NCI-H2227 treated with DMSO at 0.1 percent for 48 hours (cell line): ENCODE data around the gene VEZF1.
"Not testable (repeated sequence)": the region's sequence is repeated elsewhere in the genome, so short reads cannot be mapped to it uniquely, and the experiment has no call there.

Experiments
- DNase-seq: peaks from one replicate; lab custom pipeline; 2025; lab: John Stamatoyannopoulos, UW

Gene VEZF1

DNA sequence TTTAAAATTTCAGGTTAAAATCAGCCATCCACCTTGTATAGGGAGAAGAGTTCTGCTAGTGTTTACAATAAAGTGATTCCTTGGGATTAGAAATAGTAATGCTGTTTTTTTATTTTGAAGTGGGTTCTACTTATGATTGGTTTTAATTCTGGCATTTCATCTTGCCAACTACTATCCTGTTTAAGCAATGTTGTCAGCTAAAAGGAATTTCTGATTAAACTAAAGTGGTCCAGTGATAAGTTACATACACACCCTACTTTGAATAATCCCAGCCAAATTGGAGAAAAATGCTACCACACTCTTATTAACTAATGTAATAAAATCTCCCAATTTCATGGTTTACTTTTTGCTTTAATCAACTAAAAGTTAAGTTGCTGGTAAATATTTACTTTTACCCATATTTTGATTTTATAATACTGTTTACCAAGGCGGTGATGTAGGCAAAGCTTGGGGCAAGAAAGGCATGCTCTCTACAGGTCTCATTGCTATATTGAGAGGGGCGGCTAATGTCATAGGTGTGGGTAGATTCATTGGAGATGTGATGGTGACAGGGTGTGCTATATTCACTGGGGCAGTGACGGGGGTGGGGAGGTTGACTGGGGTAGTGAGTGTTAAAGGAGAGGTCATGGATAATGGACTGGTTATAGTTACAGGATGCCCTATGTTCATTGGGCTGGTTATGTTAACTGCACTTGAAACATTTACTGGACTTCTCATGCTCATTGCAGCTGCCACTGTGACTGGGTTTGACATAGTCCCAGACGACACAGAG is 13.8 kb downstream of the VEZF1 start:
- not testable (repeated sequence) for DNase-seq

DNA sequence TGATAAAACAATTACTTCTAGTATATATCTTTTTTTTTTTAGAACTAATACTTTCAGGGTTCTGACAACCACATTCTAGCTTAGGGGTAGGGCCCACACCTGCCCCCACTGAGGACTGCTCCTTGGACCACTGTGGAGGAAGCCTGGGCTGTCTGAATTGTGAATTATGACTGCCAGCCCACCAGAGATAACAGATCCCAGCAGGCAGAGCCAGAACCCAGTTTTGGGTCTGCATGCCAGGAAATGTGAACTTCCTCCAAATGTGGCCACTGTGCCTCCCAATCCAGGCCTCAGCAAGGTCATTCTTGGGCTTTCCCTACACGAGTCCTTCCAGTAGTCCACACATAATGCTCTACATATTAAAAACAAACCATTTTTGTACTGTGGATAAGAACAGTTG is 15.9 kb downstream of the VEZF1 start:
- no peak for DNase-seq

DNA sequence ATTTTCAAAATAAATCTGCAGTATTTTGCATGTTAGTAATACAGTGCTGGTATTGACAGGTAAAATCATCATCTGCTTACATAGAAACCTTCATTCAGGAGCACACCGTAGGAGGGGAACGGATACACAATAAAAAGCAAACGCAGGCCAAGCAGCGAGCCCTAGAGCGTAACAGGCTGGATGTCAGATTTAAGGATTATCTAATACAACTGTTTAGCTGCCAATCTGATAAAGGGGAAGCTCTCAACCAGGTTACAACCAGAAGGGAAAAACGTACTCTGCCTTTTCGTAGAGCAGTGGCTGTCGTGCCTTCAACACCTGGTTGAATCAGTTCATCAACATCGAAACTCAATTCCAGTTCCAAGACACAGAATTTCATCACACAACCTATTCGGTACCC is 16.5 kb downstream of the VEZF1 start:
- DNase-seq = no peak

DNA sequence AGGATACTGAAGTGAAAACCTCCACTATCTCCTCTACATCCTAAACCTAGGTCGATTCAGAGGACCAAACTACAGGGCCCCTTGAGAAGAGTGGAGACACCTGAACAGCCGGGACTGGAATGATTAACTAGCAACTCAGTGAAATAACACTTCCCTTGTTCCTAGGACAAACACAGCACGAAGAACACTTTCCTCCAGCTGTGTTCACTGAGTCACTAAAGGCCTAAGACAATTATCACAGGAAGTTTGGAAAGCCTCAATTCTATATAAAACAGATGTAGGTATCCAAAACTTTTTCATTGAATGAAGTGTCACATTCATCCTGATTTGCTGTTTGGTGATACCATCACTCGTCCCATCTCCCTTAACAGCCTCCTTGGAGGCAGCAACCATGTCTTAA is 17.3 kb downstream of the VEZF1 start:
- DNase-seq = no peak

DNA sequence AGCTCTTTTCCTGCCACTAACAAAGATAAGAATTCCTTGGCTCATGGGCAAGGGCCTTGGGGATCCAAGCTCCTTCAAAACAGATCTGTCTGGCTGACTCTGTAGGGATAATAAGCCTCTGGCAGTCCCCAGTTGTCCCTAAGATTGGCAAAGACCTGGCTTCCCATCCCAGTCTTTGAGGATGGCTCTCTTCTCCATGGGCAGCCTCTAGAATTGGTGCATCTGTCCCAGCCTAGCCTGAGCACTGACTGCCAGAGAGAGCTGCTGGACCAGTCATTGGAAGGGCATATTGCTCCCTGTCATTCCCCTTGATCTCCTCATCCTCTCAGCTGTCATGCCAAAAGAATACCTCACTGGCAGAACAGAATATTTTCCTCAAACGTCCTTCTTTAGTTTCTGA is 19.6 kb downstream of the VEZF1 start:
- no peak for DNase-seq

DNA sequence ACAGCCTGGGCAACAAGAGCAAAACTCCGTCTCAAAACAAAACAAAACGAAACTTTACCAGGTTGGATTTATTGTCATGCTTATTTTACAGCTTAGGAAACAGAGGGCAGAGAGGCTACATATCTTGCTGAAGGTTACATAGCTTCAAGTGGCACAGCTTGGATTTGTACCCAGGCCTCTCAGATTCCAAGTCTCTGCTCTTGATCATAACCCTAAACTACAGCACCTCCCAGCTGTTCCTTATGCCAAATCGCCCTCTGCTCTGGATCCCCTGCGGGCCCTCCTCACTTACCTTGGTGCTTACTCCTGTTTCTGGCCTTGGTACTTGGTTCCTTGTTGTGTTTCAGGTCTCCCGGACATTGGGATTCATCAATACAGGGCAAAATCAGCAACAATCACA is 21.2 kb downstream of the VEZF1 start:
- DNase-seq = no peak

DNA sequence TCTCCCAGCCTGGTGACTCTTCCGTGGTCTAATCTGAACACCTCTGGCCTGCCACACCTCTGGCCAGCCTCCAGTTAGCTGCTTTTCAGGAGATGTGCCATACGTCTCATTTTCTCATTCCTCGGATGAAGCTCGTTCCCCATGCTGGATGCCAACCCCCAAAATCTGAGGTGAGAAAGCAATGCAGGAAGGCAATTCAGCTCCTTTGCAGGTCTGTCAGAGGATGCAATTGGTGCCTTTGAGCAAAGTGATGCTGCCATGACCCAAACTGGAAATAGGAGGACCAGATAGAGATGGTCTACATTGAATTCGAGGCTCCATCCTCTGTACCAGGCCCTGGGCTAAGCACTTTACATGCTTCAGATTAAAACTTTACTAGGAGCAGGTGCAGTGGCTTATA is 21.8 kb downstream of the VEZF1 start:
- no peak for DNase-seq

DNA sequence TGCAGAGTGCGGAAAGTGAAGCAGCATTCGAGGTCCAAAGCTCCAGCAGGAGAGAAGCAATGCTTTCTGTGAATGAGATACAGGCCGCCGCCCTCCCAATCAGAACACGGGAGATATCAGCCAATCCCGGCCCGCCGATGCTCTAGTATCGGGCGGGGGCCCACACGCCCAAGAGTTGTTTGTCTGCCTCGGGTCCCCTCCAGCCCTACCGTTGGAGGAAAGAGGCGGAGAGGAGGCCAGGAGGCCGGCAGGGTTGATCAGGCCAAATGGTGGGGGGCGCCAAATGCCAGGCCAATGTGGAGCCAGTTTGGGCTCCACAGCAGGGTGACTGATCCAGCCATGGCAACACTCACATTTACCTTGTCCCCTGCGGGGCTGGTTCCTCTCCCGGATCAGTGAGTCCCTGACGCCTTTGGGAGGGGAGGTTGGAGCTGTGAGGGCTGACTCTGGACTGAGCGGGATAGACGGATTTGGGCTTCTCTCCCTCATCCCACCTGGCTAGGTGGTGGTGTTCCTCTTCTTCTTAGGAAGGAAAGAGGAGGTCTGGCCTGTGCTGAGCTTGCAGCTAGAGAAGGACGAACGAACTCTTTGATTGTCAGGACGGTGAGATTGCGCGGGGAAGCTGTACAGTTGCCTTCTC is 22.4 kb downstream of the VEZF1 start:
- no peak for DNase-seq

DNA sequence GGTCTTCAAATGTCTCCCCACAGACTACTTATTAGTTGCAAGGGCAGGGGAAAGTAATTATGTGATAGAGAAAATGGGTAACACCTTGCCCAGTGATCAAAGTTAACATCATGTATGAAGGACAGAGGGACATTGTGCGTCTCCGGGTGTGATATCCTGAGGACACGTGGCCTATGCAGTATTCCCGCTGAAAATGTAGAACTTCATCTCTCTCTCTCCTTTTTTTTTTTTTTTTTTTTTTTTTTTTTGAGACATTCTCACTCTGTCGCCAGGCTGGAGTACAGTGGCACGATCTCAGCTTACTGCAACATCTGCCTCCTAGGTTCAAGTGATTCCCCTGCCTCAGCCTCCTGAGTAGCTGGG is 24.9 kb downstream of the VEZF1 start:
- no peak for DNase-seq

DNA sequence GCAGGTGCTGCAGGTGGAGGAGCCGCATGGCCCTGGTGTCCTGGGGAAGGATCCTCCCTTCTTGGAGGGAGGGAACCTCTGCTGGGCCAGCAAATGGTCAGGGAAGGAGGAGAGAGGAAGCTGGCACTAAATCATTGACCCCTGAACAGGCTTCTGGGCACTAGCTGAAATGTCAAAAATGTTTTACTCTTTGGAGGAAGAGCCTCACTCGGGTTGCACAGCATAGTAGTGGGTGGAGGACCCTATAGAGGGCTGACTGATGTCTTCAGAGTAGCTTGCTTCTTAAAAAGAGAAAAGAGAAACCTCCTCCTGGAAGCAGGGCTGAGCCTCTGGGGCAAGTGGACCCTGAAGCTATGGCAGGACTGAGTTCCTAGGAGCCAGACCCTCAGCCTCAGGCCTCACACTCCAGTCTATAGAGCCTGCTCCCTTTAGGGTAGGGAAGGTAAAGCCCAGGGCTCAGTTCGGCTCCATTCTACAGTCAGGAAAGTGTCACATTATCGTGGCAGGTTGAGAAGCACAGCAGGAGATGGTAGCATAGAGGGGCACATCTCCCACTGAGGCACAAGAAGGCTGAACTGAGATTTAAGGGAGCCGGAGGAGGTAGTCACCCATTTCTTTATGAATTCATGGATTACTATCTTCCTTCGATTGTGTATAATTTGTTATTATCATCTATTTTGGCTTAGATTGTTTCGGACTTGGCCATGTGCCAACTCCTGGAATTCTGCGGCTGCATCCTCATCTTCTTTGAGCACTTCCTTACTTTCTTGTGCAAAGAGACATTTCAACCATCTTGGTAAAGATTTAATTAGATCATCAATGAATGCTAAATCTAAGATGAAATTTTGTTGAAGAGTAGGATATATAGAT is 25.5 kb downstream of the VEZF1 start:
- no peak for DNase-seq

DNA sequence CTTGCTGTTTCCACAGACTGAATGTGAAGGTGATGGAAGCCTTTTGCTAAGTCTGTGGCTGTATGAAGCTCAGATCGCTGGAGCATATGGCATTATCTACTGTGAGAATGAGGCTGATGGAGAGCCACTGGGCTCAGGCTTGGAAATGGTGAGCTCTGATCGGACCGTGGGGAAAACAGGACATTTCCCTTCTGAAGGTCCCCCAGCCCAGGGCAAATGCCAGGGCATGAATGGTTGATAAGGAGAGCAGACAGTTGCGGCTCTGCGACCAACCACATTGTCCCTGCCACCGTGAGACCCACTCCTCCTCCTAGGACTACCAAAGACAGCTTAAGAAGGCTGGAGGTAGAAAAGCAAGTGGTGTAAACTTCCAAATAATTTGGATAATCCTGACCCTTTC is 28.1 kb downstream of the VEZF1 start:
- no peak for DNase-seq

DNA sequence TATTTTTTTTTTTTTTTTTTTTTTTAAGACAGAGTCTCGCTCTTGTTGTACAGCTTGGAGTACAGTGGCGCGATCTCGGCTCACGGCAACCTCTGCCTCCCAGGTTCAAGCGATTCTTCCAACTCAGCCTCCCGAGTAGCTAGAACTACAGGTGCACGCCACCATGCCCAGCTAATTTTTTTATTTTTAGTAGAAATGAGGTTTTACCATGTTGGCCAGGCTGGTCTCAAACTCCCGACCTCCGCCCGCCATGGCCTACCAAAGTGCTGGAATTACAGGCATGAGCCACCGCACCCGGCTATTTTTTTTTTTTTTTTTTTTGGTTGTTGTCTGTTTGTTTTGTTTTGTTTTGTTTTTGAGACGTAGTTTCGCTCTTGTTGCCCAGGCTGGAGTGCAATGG is 29.7 kb downstream of the VEZF1 start:
- DNase-seq = not testable (repeated sequence)

DNA sequence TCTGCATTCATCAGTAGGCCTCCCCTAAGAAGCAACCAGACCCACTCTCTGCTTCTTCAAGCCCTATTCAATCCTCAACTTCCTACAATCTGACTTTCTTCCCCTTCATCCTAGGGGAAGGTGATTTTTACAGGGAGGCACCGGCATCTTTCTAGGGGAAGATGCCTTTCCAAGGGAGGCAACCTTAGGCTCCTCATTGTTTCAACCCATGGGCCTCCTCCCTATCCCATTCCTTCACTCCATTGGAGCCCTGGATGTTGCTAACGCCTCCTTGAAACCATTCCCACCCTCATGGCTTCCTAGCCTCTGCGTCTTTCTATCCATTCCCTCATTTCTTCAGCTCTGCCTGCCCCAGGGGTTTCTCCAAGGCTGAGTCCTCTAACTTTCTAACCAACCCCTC is 30.2 kb downstream of the VEZF1 start:
- DNase-seq = no peak

DNA sequence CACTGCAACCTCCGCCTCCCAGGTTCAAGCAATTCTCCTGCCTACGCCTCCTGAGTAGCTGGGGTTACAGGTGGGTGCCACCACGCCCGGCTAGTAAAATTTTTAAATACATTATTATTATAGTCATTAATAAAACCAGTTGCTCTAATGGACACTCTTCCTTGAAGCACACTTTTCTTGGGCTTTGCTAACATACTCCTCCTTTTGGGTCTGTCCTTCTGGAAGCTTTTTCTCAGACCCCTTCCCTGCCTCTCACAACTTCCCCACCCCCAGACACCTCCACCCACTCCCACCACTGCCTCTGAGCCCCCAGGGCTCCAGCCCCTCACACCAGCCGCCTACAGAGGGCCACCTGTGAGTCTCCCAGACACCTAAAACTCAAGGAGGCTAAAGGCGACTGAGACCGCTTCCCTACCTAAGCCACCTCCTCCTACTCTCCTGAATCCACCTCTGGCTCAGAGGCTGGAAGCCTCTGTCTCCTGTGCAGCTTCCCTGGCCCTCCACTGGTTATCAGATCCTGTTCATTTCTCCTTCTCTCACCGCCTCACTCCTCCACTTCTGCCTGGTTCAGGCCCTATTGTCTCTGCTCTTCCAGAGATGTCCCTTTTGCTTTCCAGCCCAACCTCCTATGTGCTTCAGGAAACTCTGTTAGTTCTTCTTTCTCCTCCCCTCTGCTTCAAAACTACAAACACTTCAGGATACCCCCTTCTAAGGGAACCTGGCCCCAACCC is 30.8 kb downstream of the VEZF1 start:
- no peak for DNase-seq

DNA sequence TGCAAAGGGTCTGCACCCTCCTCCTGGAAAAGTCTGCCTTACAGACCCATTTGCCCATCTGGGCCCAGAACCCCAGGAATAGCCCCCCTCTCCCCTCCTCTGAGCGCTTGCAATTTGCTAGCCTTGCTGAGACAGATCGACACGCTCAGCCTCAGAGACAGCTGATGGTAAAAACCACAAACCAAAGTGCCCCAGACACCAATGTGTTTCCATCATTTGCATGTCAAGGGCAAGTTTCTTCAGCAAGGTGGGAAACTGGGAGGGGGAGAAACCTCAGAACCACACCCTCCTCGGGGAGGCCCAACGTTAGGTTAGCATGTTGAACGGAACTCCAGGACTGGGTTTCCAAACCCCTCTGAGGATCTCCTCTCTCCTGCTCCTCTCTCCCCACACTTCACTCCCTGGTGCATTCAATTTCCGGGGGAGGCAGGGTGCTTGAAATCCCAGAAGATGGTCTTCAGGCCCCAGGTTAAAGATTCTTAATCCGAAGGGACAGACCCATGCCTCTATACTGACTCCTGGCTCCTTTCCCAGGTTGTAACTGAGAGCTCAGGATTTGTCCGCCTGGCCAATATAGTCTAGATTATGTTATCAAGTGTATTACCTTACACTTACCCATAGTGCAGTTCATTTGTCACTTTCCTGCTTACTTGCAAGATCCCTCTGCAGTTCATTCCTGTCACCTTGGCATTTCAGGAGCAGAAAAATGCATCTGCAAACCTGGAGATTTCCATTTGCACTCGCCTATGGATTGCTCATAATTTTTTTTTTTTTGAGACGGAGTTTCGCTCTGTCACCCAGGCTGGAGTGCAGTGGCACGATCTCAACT is 31.5 kb downstream of the VEZF1 start:
- DNase-seq = no peak

DNA sequence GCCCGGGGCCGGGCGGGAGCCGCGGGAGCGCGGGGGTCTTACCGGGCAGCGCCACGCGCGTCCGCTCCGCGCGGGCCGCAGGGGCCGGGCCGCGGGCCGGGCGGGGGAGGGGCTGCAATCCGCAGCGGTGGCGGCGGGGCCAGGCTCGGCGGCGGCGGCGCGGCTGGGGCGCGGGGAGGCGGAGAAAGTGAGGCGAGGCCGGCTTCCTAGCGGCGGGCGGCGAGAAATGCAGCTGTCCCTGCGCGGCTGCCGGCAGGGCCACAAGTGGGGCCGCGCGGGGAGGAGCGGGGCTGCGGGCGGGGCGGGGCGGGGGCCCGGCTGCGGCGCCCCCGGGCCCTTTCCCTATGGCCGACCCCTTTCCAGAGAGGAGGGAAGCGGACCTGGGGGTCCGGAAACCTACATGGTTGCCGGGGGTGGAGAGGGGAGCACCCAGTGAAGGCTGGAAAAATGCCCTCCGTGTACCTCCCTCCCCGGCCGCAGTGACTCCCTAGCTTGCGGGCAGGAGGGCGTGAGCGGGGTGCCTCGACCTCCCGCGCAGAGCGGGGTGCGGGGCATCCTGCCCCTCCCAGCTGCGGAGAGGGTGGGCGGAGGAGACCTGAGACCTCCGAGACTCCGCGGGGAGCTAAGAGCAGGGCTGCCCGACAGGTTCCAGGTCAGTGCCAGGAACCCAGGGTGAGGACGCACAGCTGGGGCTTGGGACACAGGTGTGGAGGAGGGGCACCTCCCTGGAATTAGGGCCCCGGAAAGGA is 32.7 kb downstream of the VEZF1 start, which contains the start of gene CUEDC1:
Gene CUEDC1, minus strand, starts transcription at position 230 of the 749 bp plus-strand sequence. CDS start 69,848 bp downstream, outside the sequence.
- DNase-seq = peak; percentile 58

DNA sequence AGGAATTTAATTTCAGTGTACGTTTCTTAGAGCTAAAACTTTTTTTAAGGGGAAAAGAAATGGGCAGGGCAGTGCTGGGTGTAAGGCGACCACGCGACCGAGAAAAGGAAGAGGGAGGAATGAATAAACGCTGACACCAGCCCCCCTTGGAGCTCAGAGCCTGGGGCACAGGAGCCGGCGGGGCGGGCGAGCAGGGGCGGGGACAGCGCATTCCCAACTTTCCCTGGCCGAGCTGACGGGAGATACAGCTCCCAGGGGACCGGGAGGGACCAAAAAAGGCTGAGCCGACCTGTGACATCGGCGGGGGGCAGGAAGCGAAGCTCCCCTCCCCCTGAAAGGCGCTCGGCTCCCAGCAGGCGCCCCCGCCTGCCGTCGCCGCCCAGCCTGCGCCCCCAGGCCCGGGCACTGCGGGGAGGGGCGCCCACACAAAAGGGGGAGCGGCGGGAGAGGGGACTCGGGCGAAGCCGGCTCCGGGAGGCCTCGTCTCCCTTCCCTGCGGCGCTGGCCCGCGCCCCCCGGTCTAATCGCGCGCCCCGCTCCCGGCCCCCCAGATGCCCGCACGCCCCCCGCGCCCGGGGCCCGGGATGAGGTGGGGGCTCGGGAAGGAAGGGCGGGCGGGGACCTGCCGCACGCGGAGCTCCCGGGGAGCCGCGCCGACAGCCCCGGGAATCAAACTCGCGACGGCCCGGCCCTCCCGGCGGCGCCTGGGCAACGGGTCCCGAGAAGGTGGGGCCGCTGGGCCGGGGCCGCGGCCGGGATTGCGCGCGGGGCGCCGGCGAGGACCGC is 33.5 kb downstream of the VEZF1 start:
- no peak for DNase-seq

DNA sequence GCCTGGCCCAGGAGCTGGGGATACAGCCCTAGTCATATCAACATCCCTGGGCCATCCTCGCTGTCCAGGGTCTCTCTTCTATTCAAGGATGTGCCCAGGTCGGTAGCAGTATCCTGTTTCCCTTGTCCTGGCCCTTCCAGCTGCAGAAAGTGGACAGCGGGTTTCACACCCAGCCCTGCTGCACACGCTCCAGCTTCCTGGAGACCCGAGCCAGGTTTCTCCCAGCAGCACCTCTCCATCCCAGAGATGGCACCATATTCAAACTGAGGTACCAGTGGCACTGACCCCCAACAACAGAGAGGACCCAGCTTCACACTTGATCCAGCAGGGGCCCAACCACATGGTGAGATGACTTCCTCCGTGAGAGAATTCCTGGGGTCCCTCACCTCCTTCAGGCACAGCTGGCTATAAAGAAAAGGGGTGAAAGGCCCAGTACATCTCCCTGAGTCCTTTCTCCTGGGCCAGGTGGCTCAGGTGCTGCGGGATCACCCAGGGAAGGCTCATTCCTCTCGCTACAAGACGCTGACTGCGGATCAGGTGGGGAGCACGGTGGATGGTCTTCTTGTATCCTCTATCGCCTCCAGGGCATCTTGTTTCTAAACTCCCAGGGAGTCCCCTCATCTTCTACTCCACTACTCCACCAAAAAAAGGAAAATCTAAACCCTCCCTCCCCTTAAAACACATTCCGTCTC is 34.2 kb downstream of the VEZF1 start:
- DNase-seq = no peak

DNA sequence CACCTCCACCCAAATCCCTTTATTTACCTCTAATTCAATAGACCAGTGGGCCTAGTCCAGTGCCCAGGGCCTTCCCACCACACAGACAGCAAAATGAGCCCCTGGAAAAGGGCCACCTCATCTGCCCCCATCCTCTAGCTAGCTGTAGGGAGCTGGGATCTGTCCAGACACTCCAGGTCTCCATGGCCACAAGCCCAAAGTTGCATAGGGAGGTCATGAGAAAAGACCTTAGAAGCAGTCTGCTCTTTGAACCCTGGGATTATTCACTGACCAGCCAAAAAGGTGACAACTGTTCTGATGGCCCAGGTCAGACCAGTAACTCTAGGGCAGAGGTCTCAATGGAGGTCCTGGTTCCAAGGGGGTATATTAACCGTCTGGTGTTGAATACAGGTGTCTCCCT is 34.8 kb downstream of the VEZF1 start:
- no peak for DNase-seq
